GM19463 (cell line): ENCODE measurements around the gene ZNF212.
"Not testable (repeated sequence)": the region's sequence is repeated elsewhere in the genome, so short reads cannot be mapped to it uniquely, and the experiment has no call there.

Experiments
- ATAC-seq: cut with Tn5 transposase; IDR thresholded peaks from one replicate; pipeline ENCODE4 v1.9.1; 2021; ENCODE audit warnings: mild to moderate bottlenecking, moderate library complexity; ENCODE audit not compliant: unreplicated experiment

The ZNF212 gene

GRCh38 chr7:149218469-149219420 lies 20.7 kb upstream of the ZNF212 start:
- no peak for ATAC-seq

GRCh38 chr7:149220534-149220933 lies 18.9 kb upstream of the ZNF212 start:
- ATAC-seq = no peak

- ATAC-seq = no peak
Measured at GRCh38 chr7:149223176-149223575, 16.3 kb upstream of the ZNF212 start.

GRCh38 chr7:149223761-149224160 lies 15.7 kb upstream of the ZNF212 start:
- no peak for ATAC-seq

- no peak for ATAC-seq
Measured at GRCh38 chr7:149224352-149224751, 15.1 kb upstream of the ZNF212 start.

GRCh38 chr7:149225106-149225505 lies 14.3 kb upstream of the ZNF212 start:
- ATAC-seq = no peak

GRCh38 chr7:149225656-149226055 lies 13.8 kb upstream of the ZNF212 start:
- no peak for ATAC-seq

GRCh38 chr7:149226366-149226765 lies 13.1 kb upstream of the ZNF212 start:
- not testable (repeated sequence) for ATAC-seq

- ATAC-seq = no peak
Measured at GRCh38 chr7:149226840-149227494, 12.5 kb upstream of the ZNF212 start.

GRCh38 chr7:149228831-149229471 lies 10.5 kb upstream of the ZNF212 start:
- no peak for ATAC-seq

- no peak for ATAC-seq
Measured at GRCh38 chr7:149229526-149229925, 9.9 kb upstream of the ZNF212 start.

- ATAC-seq = no peak
Measured at GRCh38 chr7:149232362-149232761, 7.1 kb upstream of the ZNF212 start.

GRCh38 chr7:149233655-149234204 lies 5.7 kb upstream of the ZNF212 start:
- not testable (repeated sequence) for ATAC-seq

- no peak for ATAC-seq
Measured at GRCh38 chr7:149237502-149237901, 1.9 kb upstream of the ZNF212 start.

- no peak for ATAC-seq
Measured at GRCh38 chr7:149238051-149238450, 1.4 kb upstream of the ZNF212 start.

- ATAC-seq = no peak
Measured at GRCh38 chr7:149240637-149241036, 1.2 kb downstream of the ZNF212 start.

GRCh38 chr7:149241696-149242095 lies 2.2 kb downstream of the ZNF212 start:
- ATAC-seq = no peak

GRCh38 chr7:149245244-149245643 lies 5.8 kb downstream of the ZNF212 start:
- peak; percentile 48 for ATAC-seq

- no peak for ATAC-seq
Measured at GRCh38 chr7:149245744-149246143, 6.3 kb downstream of the ZNF212 start.

GRCh38 chr7:149248777-149249176 lies 9.3 kb downstream of the ZNF212 start:
- ATAC-seq = no peak

GRCh38 chr7:149250151-149250550 lies 10.7 kb downstream of the ZNF212 start:
- not testable (repeated sequence) for ATAC-seq
